Measurements from ENCODE around the gene MUCL1.
"Not testable (repeated sequence)": the region's sequence is repeated elsewhere in the genome, so short reads cannot be mapped to it uniquely, and the experiment has no call there.

Gene MUCL1

DNA sequence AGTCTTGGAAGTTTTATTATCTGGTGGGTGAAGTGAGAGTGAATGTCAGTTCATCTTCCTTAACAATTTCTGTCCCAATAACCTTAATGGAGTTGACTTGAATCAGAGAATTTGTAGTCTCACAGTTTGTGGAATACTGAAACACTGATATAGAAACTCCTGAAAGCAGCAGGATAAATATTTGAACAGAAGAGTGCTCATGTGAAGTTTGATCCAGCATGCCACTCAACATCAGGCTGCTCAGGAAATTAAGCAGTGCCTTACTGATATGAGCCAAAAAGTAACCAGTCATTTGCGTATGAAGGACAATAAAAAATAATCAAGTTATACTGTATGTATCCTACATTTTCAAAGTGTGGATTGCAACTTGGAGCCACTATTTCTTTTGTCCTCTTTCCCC lies 15.7 kb downstream of the MUCL1 start:
- TF ChIP-seq, protein P1, sequence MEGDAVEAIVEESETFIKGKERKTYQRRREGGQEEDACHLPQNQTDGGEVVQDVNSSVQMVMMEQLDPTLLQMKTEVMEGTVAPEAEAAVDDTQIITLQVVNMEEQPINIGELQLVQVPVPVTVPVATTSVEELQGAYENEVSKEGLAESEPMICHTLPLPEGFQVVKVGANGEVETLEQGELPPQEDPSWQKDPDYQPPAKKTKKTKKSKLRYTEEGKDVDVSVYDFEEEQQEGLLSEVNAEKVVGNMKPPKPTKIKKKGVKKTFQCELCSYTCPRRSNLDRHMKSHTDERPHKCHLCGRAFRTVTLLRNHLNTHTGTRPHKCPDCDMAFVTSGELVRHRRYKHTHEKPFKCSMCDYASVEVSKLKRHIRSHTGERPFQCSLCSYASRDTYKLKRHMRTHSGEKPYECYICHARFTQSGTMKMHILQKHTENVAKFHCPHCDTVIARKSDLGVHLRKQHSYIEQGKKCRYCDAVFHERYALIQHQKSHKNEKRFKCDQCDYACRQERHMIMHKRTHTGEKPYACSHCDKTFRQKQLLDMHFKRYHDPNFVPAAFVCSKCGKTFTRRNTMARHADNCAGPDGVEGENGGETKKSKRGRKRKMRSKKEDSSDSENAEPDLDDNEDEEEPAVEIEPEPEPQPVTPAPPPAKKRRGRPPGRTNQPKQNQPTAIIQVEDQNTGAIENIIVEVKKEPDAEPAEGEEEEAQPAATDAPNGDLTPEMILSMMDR (IDR thresholded peaks at IDR 0.05; ENCODE audit: insufficient read depth, low read depth, low read length, missing control alignments), result no peak
- no peak overlapping the region for H3K4me3 ChIP-seq (ENCODE audit: low read length)
- no peak for DNase-seq (ENCODE audit: low read depth)

DNA sequence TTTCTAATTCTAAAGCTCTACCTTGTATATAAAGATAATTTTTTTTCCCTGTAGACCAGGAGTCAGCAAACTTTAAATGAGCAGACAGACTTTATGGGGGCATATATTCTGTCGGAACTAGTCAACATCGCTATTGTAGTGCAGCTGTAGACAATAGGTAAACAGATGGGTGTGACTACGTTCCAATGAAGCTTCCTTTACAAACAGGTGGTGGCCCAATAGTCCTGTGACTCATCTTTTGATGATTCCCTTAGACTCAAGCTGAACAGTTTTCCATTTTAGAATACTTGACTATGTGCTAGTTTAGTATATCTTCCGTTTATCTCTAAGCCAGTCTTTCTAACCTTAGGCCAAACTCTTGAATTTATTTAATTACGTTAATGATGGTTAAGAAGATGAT lies 16.3 kb downstream of the MUCL1 start:
- DNase-seq (ENCODE audit: low read depth), result peak; percentile 78
- H3K4me3 ChIP-seq (ENCODE audit: low read length), result no peak overlapping the region
- TF ChIP-seq, protein P1 (IDR thresholded peaks at IDR 0.05; ENCODE audit: insufficient read depth, low read depth, low read length, missing control alignments), result no peak

DNA sequence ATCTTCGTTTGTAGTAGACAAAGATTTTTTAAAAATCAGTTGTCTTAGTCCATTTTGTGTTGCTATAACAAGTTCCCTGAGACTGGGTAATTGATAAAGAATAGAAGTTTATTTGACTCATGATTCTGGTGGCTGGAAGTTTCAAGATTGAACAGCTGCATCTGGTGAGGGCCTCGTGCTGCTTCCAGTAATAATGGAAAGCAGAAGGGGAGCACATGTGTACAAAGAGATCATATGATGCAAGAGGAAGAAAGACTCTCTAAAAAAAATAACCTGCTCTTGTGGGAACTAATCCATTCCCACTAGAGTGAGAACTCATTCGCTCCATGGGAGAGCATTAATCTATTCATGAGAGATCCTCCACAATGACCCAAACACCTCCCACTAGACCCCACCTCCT lies 24.8 kb downstream of the MUCL1 start:
- TF ChIP-seq, protein P1 (IDR thresholded peaks at IDR 0.05; ENCODE audit: insufficient read depth, low read depth, low read length, missing control alignments), result no peak
- DNase-seq (ENCODE audit: low read depth), result no peak
- no peak overlapping the region for H3K4me3 ChIP-seq (ENCODE audit: low read length)

DNA sequence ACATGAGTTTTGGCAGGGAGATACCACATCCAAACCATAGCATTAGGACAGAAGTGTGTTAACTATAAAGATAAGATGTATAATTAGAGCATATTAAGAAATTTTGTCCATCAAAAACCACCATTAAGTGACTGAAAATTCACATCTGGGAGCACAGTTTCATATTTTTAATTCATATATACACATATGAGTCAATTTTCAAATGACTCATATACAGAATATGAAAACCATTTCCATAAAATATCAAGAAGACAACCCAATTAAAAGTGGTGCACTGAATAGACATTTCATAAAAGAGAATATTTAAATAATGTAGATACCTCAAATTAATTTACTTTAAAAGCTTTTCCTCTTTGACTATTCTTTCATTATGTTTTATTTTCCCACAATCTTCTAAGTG lies 25.3 kb downstream of the MUCL1 start:
- DNase-seq (ENCODE audit: low read depth), result no peak
- TF ChIP-seq, protein P1 (IDR thresholded peaks at IDR 0.05; ENCODE audit: insufficient read depth, low read depth, low read length, missing control alignments), result no peak
- no peak overlapping the region for H3K4me3 ChIP-seq (ENCODE audit: low read length)

DNA sequence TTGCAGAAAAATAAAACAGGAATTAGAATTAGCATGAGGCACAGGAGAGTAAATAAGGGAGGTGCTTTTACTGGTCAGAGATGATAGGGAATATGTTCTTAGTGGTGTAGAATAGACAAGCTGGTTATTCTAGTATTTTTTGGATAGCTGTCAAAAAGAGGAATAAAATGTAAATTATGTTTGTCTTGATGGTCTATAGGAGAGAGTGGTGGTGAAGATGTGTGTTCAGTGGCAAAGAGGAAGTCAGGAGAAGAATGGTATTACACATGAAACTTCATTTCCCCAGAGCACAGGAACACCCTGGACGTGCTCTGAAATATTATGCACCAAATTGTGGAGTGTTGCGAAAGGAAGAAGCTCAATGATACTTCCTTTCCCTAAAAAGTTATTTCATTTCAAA lies 27.8 kb downstream of the MUCL1 start:
- peak; percentile 10 for DNase-seq (ENCODE audit: low read depth)
- no peak overlapping the region for H3K4me3 ChIP-seq (ENCODE audit: low read length)
- TF ChIP-seq, protein P1 (IDR thresholded peaks at IDR 0.05; ENCODE audit: insufficient read depth, low read depth, low read length, missing control alignments), result no peak

DNA sequence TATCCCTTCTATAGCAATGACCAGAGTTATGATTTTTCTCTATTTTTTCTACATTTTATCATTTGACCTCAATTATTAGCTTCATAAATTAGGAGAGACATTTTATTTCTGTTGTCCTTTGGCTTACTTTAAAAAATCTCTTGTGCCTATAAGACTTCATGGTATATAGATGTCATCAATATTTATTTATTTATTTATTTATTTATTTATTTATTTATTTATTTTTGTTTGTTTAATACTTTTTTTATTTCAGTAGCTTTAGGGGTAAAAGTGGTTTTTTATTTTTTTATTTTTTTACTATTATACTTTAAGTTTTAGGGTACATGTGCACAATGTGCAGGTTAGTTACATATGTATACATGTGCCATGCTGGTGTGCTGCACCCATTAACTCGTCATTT lies 28.3 kb downstream of the MUCL1 start:
- H3K4me3 ChIP-seq (ENCODE audit: low read length); DNase-seq (ENCODE audit: low read depth): not testable (repeated sequence)

DNA sequence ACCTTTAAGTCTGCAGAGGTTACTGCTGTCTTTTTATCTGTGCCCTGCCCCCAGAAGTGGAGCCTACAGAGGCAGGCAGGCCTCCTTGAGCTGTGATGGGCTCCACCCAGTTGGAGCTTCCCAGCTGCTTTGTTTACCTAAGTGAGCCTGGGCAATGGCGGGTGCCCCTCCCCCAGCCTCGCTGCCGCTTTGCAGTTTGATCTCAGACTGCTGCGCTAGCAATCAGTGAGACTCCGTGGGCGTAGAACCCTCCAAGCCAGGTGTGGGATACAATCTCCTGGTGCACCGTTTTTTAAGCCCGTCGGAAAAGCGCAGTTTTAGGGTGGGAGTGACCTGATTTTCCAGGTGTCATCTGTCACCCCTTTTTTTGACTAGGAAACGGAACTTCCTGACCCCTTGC lies 34.1 kb downstream of the MUCL1 start:
- H3K4me3 ChIP-seq (ENCODE audit: low read length); DNase-seq (ENCODE audit: low read depth): not testable (repeated sequence)

DNA sequence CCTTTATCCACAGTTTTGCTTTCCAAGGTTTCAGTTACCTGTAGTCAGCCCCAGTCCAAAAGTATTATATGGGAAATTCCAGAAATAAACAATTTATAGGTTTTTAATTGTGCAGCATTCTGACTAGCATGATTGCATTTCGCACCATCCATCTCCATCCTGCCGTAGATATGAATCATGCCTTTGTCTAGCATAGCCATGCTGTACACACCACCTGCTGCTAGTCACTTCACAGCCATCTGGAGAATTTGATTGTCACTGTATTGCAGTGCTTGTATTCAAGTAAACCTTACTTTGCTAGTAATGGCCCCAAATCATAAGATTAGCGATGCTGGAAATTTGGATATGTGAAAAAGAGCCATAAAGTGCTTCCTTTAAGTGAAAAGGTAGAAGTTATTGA lies 36.0 kb downstream of the MUCL1 start:
- peak; percentile 28 for DNase-seq (ENCODE audit: low read depth)
- H3K4me3 ChIP-seq (ENCODE audit: low read length), result no peak overlapping the region
- TF ChIP-seq, protein P1 (IDR thresholded peaks at IDR 0.05; ENCODE audit: insufficient read depth, low read depth, low read length, missing control alignments), result no peak
